Measurements from ENCODE around the gene CD244.

Gene CD244

GRCh38 chr1:160821627-160822026 lies 41.1 kb downstream of the CD244 start:
- Histone ChIP-seq H3K36me3 (ENCODE audit: insufficient read depth, low read length) (no peaks in the 10 kb centered on the region), H3K4me1 (ENCODE audit: control insufficient read depth, insufficient read depth, low read length) (no peaks in the 10 kb centered on the region), H3K4me2 (ENCODE audit: low read length) (no peak overlapping the region), H3K9ac (ENCODE audit: low read depth, low read length) (no peak overlapping the region), H3K4me3 (ENCODE audit: low read length) (no peak overlapping the region), H3K27me3 (ENCODE audit: control insufficient read depth, insufficient read depth, low read length) (no peaks in the 10 kb centered on the region), H3K9me3 (replicated peaks; ENCODE audit: low read length) (no peaks in the 10 kb centered on the region)

GRCh38 chr1:160819186-160819585 lies 43.5 kb downstream of the CD244 start:
- Histone ChIP-seq H3K9me3 (replicated peaks; ENCODE audit: low read length) (no peaks in the 10 kb centered on the region), H3K4me1 (ENCODE audit: control insufficient read depth, insufficient read depth, low read length) (no peaks in the 10 kb centered on the region), H3K27me3 (ENCODE audit: control insufficient read depth, insufficient read depth, low read length) (no peaks in the 10 kb centered on the region), H3K4me3 (ENCODE audit: low read length) (no peak overlapping the region), H3K9ac (ENCODE audit: low read depth, low read length) (no peak overlapping the region), H3K4me2 (ENCODE audit: low read length) (no peak overlapping the region), H3K36me3 (ENCODE audit: insufficient read depth, low read length) (no peaks in the 10 kb centered on the region)

- H3K4me2 ChIP-seq (ENCODE audit: low read length): no peak overlapping the region
- H3K4me1 ChIP-seq (ENCODE audit: control insufficient read depth, insufficient read depth, low read length): no peaks in the 10 kb centered on the region
- no peak overlapping the region for H3K9ac ChIP-seq (ENCODE audit: low read depth, low read length)
- H3K27me3 ChIP-seq (ENCODE audit: control insufficient read depth, insufficient read depth, low read length): no peaks in the 10 kb centered on the region
- no peaks in the 10 kb centered on the region for H3K36me3 ChIP-seq (ENCODE audit: insufficient read depth, low read length)
- H3K4me3 ChIP-seq (ENCODE audit: low read length): no peak overlapping the region
- H3K9me3 ChIP-seq (replicated peaks; ENCODE audit: low read length): no peaks in the 10 kb centered on the region
These were observed 44.3 kb downstream of the CD244 start for GRCh38 chr1:160818207-160818937.

GRCh38 chr1:160814856-160815255 lies 47.8 kb downstream of the CD244 start:
- no peaks in the 10 kb centered on the region for H3K27me3 ChIP-seq (ENCODE audit: control insufficient read depth, insufficient read depth, low read length)
- no peaks in the 10 kb centered on the region for H3K36me3 ChIP-seq (ENCODE audit: insufficient read depth, low read length)
- no peak overlapping the region for H3K9ac ChIP-seq (ENCODE audit: low read depth, low read length)
- H3K4me3 ChIP-seq (ENCODE audit: low read length): no peak overlapping the region
- no peaks in the 10 kb centered on the region for H3K4me1 ChIP-seq (ENCODE audit: control insufficient read depth, insufficient read depth, low read length)
- H3K9me3 ChIP-seq (replicated peaks; ENCODE audit: low read length): no peaks in the 10 kb centered on the region
- no peak overlapping the region for H3K4me2 ChIP-seq (ENCODE audit: low read length)

GRCh38 chr1:160814316-160814715 lies 48.4 kb downstream of the CD244 start:
- Histone ChIP-seq H3K36me3 (ENCODE audit: insufficient read depth, low read length) (no peaks in the 10 kb centered on the region), H3K4me1 (ENCODE audit: control insufficient read depth, insufficient read depth, low read length) (no peaks in the 10 kb centered on the region), H3K4me3 (ENCODE audit: low read length) (no peak overlapping the region), H3K4me2 (ENCODE audit: low read length) (no peak overlapping the region), H3K27me3 (ENCODE audit: control insufficient read depth, insufficient read depth, low read length) (no peaks in the 10 kb centered on the region), H3K9ac (ENCODE audit: low read depth, low read length) (no peak overlapping the region), H3K9me3 (replicated peaks; ENCODE audit: low read length) (no peaks in the 10 kb centered on the region)

- H3K4me3 ChIP-seq (ENCODE audit: low read length): no peak overlapping the region
- H3K4me1 ChIP-seq (ENCODE audit: control insufficient read depth, insufficient read depth, low read length): no peaks in the 10 kb centered on the region
- H3K4me2 ChIP-seq (ENCODE audit: low read length): no peak overlapping the region
- H3K36me3 ChIP-seq (ENCODE audit: insufficient read depth, low read length): no peaks in the 10 kb centered on the region
- no peaks in the 10 kb centered on the region for H3K27me3 ChIP-seq (ENCODE audit: control insufficient read depth, insufficient read depth, low read length)
- H3K9me3 ChIP-seq (replicated peaks; ENCODE audit: low read length): no peaks in the 10 kb centered on the region
- H3K9ac ChIP-seq (ENCODE audit: low read depth, low read length): no peak overlapping the region
These were observed 49.5 kb downstream of the CD244 start for GRCh38 chr1:160813215-160813614.

- H3K9me3 ChIP-seq (replicated peaks; ENCODE audit: low read length): no peaks in the 10 kb centered on the region
- no peak overlapping the region for H3K4me2 ChIP-seq (ENCODE audit: low read length)
- H3K4me3 ChIP-seq (ENCODE audit: low read length): no peak overlapping the region
- H3K4me1 ChIP-seq (ENCODE audit: control insufficient read depth, insufficient read depth, low read length): no peaks in the 10 kb centered on the region
- no peak overlapping the region for H3K9ac ChIP-seq (ENCODE audit: low read depth, low read length)
- H3K36me3 ChIP-seq (ENCODE audit: insufficient read depth, low read length): no peaks in the 10 kb centered on the region
- no peaks in the 10 kb centered on the region for H3K27me3 ChIP-seq (ENCODE audit: control insufficient read depth, insufficient read depth, low read length)
These were observed 51.5 kb downstream of the CD244 start for GRCh38 chr1:160811147-160811546.

- Histone ChIP-seq H3K9me3 (replicated peaks; ENCODE audit: low read length) (no peaks in the 10 kb centered on the region), H3K4me3 (ENCODE audit: low read length) (no peak overlapping the region), H3K27me3 (ENCODE audit: control insufficient read depth, insufficient read depth, low read length) (no peaks in the 10 kb centered on the region), H3K9ac (ENCODE audit: low read depth, low read length) (no peak overlapping the region), H3K36me3 (ENCODE audit: insufficient read depth, low read length) (no peaks in the 10 kb centered on the region), H3K4me2 (ENCODE audit: low read length) (no peak overlapping the region), H3K4me1 (ENCODE audit: control insufficient read depth, insufficient read depth, low read length) (no peaks in the 10 kb centered on the region)
These were observed 52.2 kb downstream of the CD244 start for GRCh38 chr1:160810486-160810885.

- Histone ChIP-seq H3K4me1 (ENCODE audit: control insufficient read depth, insufficient read depth, low read length) (no peaks in the 10 kb centered on the region), H3K36me3 (ENCODE audit: insufficient read depth, low read length) (no peaks in the 10 kb centered on the region), H3K27me3 (ENCODE audit: control insufficient read depth, insufficient read depth, low read length) (no peaks in the 10 kb centered on the region), H3K9ac (ENCODE audit: low read depth, low read length) (no peak overlapping the region), H3K9me3 (replicated peaks; ENCODE audit: low read length) (no peaks in the 10 kb centered on the region), H3K4me3 (ENCODE audit: low read length) (no peak overlapping the region), H3K4me2 (ENCODE audit: low read length) (no peak overlapping the region)
These were observed 54.4 kb downstream of the CD244 start for GRCh38 chr1:160808289-160808688.

GRCh38 chr1:160807738-160808137 lies 54.9 kb downstream of the CD244 start:
- Histone ChIP-seq H3K9ac (ENCODE audit: low read depth, low read length) (no peak overlapping the region), H3K4me3 (ENCODE audit: low read length) (no peak overlapping the region), H3K36me3 (ENCODE audit: insufficient read depth, low read length) (no peaks in the 10 kb centered on the region), H3K4me1 (ENCODE audit: control insufficient read depth, insufficient read depth, low read length) (no peaks in the 10 kb centered on the region), H3K9me3 (replicated peaks; ENCODE audit: low read length) (no peaks in the 10 kb centered on the region), H3K27me3 (ENCODE audit: control insufficient read depth, insufficient read depth, low read length) (no peaks in the 10 kb centered on the region), H3K4me2 (ENCODE audit: low read length) (no peak overlapping the region)

- H3K27me3 ChIP-seq (ENCODE audit: control insufficient read depth, insufficient read depth, low read length): no peaks in the 10 kb centered on the region
- H3K4me2 ChIP-seq (ENCODE audit: low read length): no peak overlapping the region
- no peaks in the 10 kb centered on the region for H3K4me1 ChIP-seq (ENCODE audit: control insufficient read depth, insufficient read depth, low read length)
- H3K4me3 ChIP-seq (ENCODE audit: low read length): no peak overlapping the region
- no peaks in the 10 kb centered on the region for H3K9me3 ChIP-seq (replicated peaks; ENCODE audit: low read length)
- no peaks in the 10 kb centered on the region for H3K36me3 ChIP-seq (ENCODE audit: insufficient read depth, low read length)
- no peak overlapping the region for H3K9ac ChIP-seq (ENCODE audit: low read depth, low read length)
These were observed 55.4 kb downstream of the CD244 start for GRCh38 chr1:160807247-160807646.

GRCh38 chr1:160806784-160807183 lies 55.9 kb downstream of the CD244 start:
- Histone ChIP-seq H3K4me1 (ENCODE audit: control insufficient read depth, insufficient read depth, low read length) (no peaks in the 10 kb centered on the region), H3K4me2 (ENCODE audit: low read length) (no peak overlapping the region), H3K9me3 (replicated peaks; ENCODE audit: low read length) (no peaks in the 10 kb centered on the region), H3K4me3 (ENCODE audit: low read length) (no peak overlapping the region), H3K9ac (ENCODE audit: low read depth, low read length) (no peak overlapping the region), H3K27me3 (ENCODE audit: control insufficient read depth, insufficient read depth, low read length) (no peaks in the 10 kb centered on the region), H3K36me3 (ENCODE audit: insufficient read depth, low read length) (no peaks in the 10 kb centered on the region)

All from skeletal muscle satellite cell (primary cell).